GM18520 (cell line): Measurements from ENCODE around the gene BPIFB2.

Experiments used
- ATAC-seq: cut with Tn5 transposase; IDR thresholded peaks from one replicate; pipeline ENCODE4 v1.9.1; 2021; ENCODE audit not compliant: unreplicated experiment

The BPIFB2 gene

DNA sequence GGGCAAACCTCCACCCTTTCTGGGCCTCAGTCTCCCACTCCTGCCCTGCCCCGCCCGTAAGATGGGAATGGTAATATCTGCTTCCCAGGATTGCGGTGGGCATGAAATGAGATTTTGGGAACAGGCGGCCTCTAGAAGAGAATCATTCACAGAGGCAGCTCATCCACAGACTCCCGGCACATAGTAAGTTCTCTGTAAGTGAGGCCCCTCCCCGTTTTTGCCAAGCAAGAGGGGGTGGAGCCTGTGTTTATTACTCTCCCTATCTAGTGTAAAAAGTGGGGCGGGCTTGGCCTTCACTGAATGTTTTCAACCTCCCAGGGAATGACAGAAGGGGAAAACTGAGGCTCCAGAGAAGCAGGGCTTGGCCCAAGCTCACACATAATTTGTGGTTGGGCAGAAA, 23.3 kb upstream of the BPIFB2 start:
- ATAC-seq = no peak

GRCh38 chr20:32984631-32985354, 22.7 kb upstream of the BPIFB2 start:
- no peak for ATAC-seq

- ATAC-seq = no peak
These were observed 21.9 kb upstream of the BPIFB2 start for GRCh38 chr20:32985596-32985995.

GRCh38 chr20:32986331-32986966, 21.1 kb upstream of the BPIFB2 start:
- no peak for ATAC-seq

- no peak for ATAC-seq
These were observed 20.3 kb upstream of the BPIFB2 start for GRCh38 chr20:32987044-32987825.

DNA sequence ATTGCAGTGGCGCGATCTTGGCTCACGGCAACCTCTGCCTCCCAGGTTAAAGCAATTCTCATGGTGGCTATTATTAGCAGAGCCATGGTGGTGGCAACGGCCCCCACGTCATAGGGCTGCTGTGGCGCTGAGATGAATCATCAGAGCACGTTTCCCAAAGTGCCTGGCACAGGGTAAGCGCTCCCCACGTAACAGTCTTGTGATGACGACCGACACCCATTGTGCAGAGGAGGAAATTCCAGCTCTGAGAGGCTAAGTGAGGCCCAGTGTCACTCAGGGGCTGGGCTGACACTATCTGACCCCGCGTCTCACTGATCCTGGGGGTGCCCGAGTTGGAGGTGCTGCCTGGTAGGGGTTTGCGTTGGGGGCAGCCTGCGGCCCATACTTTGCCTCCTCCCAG, 19.5 kb upstream of the BPIFB2 start:
- ATAC-seq = no peak

GRCh38 chr20:32989507-32990283, 17.8 kb upstream of the BPIFB2 start:
- no peak for ATAC-seq

- ATAC-seq = no peak
These were observed 17.1 kb upstream of the BPIFB2 start for GRCh38 chr20:32990426-32990825.

- ATAC-seq = no peak
These were observed 16.1 kb upstream of the BPIFB2 start for GRCh38 chr20:32991383-32991782.

DNA sequence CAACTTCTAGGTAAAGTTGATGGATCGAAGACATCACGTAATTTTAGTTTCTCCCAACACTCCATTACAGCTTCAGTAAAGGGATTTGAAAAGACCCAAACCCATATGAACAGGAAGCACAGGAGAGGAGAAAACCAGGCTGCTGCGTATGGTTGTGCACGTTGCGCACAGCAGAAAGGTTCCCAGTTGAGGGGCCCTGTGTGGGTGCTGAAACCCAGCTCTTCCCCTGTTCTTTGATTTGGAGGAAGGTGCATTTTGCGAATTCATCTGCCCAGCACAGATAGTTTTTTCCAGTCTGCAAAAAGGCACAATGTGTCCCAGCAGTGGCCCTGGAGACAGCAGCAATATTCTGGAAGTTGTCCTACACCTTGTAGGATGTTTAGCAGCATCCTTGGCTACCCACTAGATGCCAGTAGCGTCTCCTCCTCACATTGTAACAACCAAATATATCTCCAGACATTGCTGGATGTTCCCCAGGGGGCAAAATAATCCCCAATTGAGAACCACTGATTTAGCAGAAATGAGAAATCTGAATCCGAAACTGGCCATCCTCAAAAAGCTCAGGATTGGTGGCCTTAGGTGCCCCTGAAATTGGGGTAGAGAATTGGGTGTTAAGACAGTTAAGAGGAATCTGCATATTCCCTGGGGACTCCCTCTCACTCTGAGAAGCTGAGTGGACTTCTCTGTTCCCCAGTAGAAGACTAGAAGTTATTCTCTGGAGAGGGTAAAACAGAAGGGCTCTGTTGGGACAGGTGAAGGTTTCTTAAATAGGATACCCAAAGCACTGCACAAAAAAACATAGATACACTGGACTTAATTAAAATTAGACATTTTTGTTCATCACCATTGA, 15.5 kb upstream of the BPIFB2 start:
- ATAC-seq = no peak

GRCh38 chr20:32993496-32994050, 13.9 kb upstream of the BPIFB2 start:
- no peak for ATAC-seq

DNA sequence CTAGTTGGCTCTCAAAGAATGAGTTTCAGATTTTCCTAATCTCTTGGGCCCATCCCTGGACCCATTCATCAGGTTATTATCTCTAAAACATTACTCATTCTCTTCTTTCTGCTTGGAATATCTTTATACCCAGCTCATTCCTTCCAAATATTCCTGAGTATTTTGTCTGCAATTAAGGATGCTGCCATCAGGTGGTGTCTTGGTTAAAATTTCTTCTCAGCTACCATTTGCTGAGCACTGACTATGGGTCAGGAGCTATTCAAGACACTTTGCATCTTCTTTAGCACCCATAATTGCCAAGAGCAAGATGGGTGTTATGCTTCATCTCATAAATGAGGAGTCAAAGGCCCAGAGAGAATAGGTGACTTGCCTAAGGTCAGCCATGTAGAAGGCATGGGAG, 11.7 kb upstream of the BPIFB2 start:
- ATAC-seq = no peak

- no peak for ATAC-seq
These were observed 10.1 kb upstream of the BPIFB2 start for GRCh38 chr20:32997431-32997830.

- no peak for ATAC-seq
These were observed 7.8 kb upstream of the BPIFB2 start for GRCh38 chr20:32999603-33000250.

GRCh38 chr20:33000802-33001466, 6.6 kb upstream of the BPIFB2 start:
- ATAC-seq = no peak

GRCh38 chr20:33002087-33002808, 5.3 kb upstream of the BPIFB2 start:
- no peak for ATAC-seq

DNA sequence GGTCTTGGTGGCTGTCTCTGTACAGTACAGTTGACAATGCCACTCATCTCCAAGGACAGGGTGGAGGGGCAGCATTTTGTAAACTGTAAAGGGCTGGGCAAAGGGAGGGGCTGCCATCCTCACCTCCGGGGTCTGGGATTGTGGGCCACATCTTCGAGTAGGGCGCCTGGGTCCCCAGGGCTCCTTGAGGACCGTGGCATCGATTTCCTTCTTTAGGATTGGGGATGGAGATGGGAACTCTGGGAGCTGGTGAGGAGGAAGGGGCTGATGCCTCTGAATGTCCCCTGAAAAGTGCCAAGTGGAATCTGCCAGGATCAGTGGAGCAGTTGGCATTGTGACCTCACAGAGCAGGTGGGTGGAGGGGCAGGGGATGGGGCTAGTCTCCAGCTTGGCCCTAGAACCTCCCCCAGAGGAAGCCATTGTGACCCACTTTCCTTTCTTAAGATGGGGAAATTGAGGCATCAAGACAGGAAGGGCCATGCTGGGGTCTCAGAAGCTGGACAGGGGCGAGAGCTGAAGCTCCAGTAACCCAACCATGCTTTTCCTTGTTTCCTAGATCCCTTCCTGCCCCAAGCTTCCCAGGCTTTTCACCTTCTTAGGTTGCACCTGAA, 3.3 kb upstream of the BPIFB2 start, which contains the start of gene SUN5:
SUN5 (minus strand) TSS at position 293 of the 611 bp plus-strand sequence; CDS start at position 200, 93 bp downstream.
- no peak for ATAC-seq

DNA sequence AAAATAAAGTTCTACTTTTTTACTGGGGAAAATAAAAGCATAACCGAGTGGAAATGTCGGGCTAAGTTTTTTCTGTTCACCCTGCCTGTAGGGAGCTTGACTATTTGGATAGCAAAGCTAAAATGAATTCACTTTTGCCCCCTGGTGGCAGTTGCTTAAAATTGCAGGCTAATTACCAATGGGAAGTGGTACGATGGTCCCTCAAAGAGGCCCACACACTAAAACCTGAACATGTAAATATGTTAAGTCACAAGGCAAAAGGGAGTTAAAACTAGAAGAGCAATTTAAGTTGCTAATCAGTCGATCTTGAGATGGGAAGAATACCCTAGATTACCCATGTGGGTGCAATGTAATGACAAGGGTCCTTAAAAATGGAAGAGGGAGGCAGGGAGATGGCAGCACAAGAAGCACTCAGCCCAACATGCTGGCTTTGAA, 2.4 kb upstream of the BPIFB2 start:
- ATAC-seq = no peak
